ENCODE results near the gene APEX1.
"Not testable (repeated sequence)": the region's sequence is repeated elsewhere in the genome, so short reads cannot be mapped to it uniquely, and the experiment has no call there.

Gene APEX1

DNA sequence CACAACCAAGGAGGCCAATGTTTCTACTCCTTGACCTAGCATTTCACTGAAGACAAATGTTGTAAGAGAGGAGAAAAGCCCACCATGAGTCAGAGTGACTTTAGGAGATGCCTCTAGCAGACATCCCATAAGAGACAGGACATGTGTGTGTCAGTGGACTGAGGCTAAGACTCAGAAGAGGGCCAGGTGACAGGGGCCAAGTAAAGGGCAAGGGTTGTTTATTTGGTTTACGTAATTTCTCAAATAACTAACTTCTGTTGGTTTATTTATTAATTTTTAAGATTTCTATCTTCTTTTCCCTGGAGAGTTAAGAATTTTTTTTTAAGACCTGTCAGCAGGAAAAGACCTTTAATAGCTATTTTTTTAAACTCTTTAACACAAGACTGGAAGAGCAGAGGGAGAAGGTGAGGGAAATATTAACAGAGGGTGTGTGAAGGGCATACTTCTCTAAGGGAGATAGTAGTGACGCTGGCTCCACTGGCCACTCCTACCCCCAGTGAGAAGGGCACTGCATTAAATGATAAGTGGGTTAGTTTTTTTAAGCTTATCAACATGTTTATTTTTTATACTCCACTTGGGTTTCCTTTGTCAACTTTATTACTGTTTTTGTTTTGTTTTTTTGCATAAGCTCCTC is 17.6 kb downstream of the APEX1 start:
- DNase-seq (ENCODE audit: low read depth) = no peak

GRCh38 chr14:20476776-20477175 is 21.8 kb downstream of the APEX1 start:
- no peak for DNase-seq (ENCODE audit: low read depth)

- no peak for DNase-seq (ENCODE audit: low read depth)
Observed at GRCh38 chr14:20477211-20477876, 22.3 kb downstream of the APEX1 start.

- no peak for DNase-seq (ENCODE audit: low read depth)
Observed at GRCh38 chr14:20478894-20479293, 23.9 kb downstream of the APEX1 start.

GRCh38 chr14:20482382-20482781 is 27.4 kb downstream of the APEX1 start:
- DNase-seq (ENCODE audit: low read depth) = no peak

GRCh38 chr14:20485900-20486299 is 30.9 kb downstream of the APEX1 start:
- no peak for DNase-seq (ENCODE audit: low read depth)

DNA sequence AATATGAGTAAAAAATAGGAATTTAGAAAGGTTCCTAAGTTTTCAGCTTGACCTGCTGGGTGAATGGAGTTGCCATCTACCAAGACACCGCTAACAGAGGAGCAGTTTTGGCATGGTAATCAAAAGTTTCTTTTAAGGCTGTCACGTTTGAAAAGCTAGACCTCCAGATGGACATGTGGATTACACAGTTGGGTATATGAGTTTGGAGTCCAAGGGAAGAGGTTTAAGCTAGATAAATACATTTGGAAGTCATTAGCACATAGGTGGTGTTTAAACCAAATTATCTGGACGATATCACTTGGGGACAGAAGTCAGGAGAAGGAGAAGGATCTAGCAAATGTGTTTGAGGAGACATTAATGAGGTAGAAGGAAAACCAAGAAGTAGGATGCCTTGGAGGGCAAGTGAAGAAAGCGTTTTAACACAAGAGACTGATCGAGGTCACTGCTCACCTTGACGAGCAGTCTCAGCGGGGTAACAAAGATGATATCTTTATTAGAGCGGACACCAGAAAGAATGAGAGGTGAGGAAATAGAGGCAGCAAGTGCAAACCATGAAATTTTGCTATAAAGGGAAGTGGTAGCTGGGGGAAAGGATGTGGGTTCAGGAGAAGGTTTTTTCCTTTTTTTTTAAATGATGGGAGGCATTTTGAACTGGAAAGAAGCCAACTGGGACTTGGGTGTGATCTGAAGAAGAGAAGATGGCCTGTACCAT is 31.8 kb downstream of the APEX1 start:
- DNase-seq (ENCODE audit: low read depth) = no peak

DNA sequence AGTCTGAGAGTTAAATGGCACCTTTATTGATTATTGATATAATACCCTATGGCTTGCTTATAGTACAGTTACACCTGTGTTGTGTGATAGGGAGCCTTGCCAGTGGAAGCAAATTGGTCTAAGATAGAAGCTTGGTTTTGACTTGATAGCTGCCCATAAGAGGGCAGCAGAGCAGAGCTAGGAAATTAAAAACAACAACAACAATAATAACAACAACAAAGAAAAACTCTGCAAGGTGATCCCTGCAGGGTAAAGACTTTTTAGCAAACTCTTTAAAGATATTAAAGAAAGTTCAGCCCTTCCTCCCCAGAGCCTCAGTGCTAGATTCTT is 32.3 kb downstream of the APEX1 start:
- no peak for DNase-seq (ENCODE audit: low read depth)

DNA sequence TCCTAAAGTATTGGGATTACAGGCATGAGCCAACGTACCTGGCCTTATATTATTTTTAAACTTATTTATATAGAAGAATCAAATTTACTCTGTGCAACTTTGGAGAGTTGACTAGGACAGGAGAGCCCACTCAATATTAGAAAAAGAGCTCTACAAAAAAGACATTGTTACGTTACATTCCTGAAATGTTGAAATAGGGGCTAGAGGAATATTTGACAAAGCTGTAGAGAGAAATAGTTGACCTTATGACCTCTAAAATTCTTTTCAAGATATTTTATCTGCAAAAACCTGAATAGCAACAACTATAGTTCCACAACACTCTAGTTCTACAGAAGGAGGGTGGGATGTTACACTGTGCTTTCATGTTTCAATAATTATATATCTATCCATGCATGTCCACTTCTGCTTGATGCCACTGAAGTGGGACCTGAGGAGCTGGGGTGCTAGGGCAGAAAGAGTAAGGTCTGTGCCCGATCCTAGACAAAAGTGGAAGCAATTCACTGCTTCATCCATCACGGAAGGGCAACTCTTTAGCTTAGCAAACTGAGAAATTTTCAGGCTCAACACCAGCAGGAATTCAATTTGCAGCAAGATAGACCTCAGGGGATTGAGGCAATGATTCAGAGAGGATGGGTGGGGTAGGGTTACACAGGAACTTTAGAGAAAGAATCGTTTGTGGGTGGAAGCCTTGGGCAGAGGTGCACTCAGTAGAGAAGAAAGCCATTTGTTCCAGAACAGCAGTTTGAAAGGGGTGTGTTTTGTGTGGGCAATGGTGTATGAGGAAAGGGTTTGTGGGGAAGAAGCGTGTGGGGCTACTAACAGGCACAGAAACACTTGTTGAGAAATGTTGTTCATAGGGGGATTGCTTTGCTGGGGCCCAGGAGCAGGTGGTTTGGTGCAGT is 34.3 kb downstream of the APEX1 start:
- DNase-seq (ENCODE audit: low read depth) = no peak

DNA sequence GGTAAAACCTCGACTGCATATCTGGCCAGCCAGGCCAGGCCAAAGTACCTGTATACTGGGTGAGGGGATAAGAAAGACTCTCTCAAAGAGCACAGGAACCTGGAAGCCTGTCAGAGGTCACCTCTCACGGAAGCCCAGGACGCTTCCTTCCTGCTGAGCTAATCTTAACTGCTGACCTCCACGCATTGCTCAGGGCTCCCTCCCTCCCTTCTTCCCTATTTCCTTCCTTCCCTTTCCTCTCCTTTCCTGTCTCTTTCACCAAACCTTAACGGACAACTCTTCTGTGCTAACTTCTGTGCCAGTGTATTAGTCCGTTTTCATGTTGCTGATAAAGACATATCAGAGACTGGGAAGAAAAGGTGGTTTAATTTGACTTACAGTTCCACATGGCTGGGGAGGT is 35.5 kb downstream of the APEX1 start:
- DNase-seq (ENCODE audit: low read depth) = no peak

GRCh38 chr14:20492486-20492885 is 37.5 kb downstream of the APEX1 start:
- DNase-seq (ENCODE audit: low read depth) = no peak

DNA sequence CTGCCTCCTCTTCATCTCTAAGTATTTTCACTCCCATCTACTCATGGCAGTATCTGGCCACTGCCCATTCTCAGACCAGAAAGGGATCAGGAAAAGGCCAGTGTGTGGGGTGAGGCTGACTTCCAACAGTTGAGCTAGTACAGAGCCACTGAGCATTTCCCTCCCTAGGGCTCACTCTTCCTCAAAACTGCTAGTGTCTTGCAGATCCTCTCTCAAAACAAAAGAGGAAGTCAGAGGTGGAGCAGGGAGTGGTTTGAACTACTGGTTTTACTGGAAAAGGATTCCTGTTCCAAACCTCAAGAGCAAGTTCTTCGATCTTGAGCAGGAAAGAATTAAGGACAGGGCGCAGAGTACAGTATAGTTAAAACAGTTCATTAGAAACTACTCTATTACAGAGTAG is 38.6 kb downstream of the APEX1 start:
- DNase-seq (ENCODE audit: low read depth) = no peak

- DNase-seq (ENCODE audit: low read depth) = no peak
Observed at GRCh38 chr14:20494935-20495766, 40.1 kb downstream of the APEX1 start.

DNA sequence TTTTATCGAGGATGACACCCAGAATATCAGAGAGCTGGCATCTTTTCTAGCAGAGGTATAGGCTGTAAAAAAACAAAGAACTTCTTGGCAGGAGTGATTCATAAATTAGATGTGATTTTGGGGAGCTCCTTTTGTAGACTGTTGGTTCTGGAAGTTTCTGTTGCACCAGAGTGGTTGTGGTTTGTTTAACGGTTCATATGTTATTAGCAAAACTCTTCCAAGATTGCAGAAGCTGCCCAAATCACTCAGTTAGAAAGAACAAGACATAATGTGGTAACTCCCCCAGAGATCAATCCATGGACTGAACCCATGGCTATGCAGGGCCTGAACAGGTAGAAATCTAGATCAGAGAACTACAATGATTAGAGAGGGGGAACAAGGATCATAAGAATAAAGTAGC is 43.6 kb downstream of the APEX1 start:
- DNase-seq (ENCODE audit: low read depth) = no peak

DNA sequence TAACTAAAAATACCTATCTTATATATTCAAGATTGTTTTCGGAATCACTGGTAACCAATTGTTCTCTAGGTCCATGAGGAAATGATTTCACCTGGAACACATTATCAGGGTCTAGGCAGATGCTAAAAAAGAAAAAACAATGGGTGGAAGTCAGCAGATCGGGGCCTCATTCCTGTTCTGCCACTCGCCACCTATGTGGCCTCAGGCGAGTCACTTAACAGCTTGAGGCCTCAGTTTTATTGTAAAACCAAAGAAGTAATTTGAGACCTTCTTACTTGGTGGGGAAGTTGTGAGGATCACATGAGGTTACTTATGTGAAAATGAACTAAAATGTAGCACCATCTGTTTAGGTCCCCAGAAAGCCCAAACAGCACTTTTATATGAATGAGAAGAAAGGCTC is 44.1 kb downstream of the APEX1 start:
- DNase-seq (ENCODE audit: low read depth) = no peak

- no peak for DNase-seq (ENCODE audit: low read depth)
Observed at GRCh38 chr14:20499881-20500280, 44.9 kb downstream of the APEX1 start.

DNA sequence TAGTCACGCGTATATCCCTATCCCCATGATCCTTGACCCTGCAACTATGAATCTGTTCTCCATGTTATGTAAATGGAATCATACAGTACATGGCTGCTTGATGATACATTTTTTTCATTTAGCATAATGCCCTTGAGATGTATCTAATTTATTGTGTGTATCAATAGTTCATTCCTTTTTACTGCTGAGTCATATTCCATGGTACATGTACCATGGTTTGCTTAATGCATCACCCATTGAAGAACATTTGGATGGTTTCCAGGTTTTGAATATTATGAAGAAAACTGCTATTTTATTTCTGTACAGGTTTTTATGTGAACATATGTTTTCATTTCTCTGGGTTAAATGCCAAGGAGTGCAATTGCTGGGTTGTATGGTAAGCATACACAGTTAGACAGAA is 46.3 kb downstream of the APEX1 start:
- DNase-seq (ENCODE audit: low read depth) = no peak

DNA sequence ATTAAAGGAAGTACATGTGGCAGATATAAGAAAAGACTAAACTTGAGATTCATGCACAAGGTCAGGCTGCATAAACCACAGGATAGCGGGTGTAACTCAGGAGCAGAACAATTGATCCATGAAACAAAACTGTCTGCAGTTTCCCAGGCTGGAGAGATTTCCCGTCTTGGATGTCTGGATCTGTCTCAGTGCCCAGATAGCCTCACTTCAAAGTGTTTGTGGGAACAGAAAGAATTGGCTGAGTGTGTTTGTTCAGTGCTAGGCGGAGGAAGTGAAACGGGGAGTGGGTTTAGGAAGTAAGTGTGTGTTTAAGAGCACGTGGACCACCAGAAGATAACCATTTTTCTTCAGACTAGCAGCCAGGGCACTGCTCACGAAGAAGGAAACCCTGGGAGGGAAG is 48.9 kb downstream of the APEX1 start:
- DNase-seq (ENCODE audit: low read depth) = no peak

DNA sequence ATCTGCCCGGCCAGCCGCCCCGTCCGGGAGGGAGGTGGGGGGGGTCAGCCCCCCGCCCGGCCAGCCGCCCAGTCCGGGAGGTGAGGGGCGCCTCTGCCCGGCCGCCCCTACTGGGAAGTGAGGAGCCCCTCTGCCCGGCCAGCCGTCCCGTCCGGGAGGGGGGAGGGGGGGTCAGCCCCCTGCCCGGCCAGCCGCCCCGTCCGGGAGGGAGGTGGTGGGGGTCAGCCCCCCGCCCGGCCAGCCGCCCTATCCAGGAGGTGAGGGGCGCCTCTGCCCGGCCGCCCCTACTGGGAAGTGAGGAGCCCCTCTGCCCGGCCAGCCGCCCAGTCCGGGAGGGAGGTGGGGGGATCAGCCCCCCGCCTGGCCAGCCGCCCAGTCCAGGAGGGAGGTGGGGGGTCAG is 51.2 kb downstream of the APEX1 start:
- not testable (repeated sequence) for DNase-seq (ENCODE audit: low read depth)

DNA sequence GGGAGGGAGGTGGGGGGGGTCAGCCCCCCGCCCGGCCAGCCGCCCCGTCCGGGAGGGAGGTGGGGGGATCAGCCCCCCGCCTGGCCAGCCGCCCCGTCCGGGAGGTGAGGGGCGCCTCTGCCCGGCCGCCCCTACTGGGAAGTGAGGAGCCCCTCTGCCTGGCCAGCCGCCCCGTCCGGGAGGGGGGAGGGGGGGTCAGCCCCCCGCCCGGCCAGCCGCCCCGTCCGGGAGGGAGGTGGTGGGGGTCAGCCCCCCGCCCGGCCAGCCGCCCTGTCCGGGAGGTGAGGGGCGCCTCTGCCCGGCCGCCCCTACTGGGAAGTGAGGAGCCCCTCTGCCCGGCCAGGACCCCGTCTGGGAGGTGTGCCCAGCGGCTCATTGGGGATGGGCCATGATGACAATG is 51.7 kb downstream of the APEX1 start:
- DNase-seq (ENCODE audit: low read depth) = not testable (repeated sequence)

All from stimulated activated CD8-positive, alpha-beta memory T cell treated with anti-CD3 and anti-CD28 coated beads, Interleukin-7, amount 100 ng/mL, for 24 hours (primary cell).